CD1c-positive myeloid dendritic cell (primary cell): ENCODE measurements around the gene VTI1A.
"Not testable (repeated sequence)": the region's sequence is repeated elsewhere in the genome, so short reads cannot be mapped to it uniquely, and the experiment has no call there.

Experiments
- DNase-seq: peaks from one replicate; pipeline ENCODE4 v3.0.0-alpha.2; 2016; ENCODE audit errors: extremely low spot score

VTI1A gene

GRCh38 chr10:112587729-112588128 lies 140.7 kb downstream of the VTI1A start:
- DNase-seq = no peak

DNA sequence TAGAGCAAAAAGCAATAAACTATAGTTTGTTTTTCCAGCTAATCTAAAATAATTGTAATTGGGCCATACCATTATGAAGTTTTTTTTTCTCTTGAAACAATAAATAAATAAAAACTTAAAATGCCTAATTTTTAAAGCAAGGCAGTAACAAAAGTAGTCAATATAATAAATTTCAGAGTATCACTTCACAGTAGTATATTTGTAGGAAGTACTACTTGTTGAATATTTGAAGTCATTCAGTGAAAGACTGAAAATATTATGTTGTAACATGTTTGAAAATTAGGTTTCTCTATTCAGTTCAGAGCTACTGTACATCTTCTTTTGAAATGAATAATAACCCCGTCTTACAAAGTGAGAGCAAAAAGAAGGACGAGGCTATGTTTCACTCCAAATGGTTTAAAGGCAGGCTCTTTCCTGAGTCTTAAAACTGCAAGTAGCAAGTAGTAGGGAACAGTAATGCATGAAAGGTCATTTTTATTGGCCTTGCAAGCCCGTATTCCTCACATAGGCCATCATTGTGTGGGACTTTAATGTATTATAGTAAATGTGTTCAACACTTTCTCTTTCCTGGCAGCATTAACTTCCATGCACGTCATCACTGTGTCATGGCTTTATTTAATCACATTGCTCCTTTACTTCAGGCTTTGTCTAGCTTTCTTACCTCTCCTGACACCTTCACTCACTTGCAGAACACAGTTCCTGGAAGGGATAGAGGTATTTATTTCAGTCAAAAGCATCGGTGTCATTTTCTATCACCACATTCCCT lies 141.4 kb downstream of the VTI1A start:
- DNase-seq = no peak

GRCh38 chr10:112589081-112589480 lies 142.1 kb downstream of the VTI1A start:
- no peak for DNase-seq

DNA sequence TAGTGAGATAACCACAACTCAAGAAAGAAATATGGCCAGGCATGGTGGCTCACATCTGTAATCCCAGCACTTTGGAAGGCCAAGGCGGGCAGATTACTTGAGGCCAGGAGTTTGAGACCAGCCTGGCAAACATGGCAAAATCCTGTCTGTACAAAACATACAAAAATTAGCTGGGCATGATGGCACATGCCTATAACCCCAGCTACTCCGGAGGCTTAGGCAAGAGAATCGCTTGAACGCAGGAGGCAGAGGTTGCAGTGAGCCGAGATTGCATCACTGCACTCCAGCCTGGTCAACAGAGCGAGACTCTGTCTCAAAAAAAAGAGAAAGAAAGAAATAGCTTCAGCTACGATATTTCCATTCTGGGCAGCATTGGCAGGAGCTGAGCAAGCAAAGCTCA lies 143.8 kb downstream of the VTI1A start:
- not testable (repeated sequence) for DNase-seq

- no peak for DNase-seq
These were observed 146.0 kb downstream of the VTI1A start for GRCh38 chr10:112593023-112593422.

DNA sequence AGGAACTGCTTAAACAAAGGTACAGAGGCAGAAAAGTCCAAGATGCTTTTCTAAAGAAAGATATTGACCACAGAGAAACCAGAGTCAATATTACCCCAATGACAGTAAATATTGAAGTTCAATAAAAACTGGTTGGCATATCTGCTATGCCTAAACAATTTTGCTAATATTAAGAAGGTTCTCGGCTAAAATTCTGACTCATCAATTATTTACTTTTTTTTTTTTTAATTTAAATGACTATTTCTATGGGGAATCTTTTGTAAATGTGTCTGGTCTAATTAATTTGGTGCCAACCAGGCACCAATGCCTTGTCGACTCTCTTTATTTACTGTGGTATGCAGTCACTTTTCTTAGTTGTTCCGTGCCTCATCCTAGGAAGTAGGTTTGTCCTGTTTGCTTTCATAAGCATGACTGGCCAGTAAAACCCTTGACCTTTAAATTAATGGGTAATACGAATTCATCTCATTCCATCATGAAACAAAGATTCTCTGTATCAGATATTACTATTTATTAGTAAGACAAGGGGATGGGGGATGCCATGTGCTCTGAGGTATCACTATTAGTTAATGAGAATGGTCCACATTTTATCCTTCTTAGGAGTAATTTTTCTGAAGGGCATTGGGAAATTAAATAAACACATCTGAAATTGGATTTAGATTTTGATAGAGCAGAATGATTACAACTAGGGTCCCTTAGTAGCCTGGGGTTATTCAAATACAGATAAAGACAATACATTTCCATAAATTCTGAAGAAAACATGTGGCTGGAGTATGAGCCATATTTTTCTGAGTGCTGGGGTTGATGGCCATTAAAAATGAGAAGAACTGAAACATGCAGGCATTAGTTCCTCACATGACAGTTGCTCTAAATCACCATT lies 154.4 kb downstream of the VTI1A start:
- DNase-seq = no peak

GRCh38 chr10:112603062-112603461 lies 156.0 kb downstream of the VTI1A start:
- DNase-seq = no peak

GRCh38 chr10:112605063-112605462 lies 158.0 kb downstream of the VTI1A start:
- DNase-seq = peak; percentile 6

- DNase-seq = no peak
These were observed 160.5 kb downstream of the VTI1A start for GRCh38 chr10:112607506-112607905.

GRCh38 chr10:112613620-112614019 lies 166.6 kb downstream of the VTI1A start:
- no peak for DNase-seq

DNA sequence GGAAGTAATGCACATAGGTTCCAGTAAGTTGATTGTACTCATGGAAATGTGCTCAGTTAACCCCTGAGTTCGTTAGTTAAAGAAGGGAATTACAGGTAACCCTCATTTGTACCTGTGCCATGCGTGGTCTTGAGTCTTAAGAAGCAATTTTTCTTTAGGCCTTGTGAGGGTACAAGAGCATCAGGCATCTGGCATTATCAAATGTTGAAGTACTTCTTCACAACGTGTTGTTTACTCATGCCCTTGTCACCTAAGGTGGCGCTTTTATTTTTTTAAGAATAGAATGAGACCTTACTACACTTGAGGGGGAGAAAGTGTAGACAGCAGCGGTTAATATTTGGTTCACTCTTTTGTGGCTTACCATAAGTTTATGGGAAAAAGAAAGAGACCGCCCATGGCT lies 167.1 kb downstream of the VTI1A start:
- no peak for DNase-seq

GRCh38 chr10:112614586-112614985 lies 167.6 kb downstream of the VTI1A start:
- no peak for DNase-seq

DNA sequence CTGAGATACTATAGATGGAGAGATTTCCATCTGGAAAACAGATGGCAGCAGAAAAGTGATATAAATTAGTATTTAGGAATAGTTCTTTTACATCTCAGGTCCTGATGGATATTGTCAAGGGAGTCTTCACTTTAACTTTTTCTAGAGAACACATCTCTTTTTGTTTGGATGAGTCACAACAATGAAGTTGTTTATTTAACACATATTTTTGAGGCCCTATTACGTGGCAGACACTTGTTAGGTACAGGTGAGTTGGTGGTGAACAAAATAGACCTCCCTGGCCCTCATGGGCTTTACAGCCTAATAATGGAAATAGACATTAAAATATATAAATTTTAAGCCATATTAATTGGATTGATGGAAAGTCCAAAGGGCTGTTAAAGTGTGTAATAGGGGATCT lies 168.3 kb downstream of the VTI1A start:
- DNase-seq = no peak

DNA sequence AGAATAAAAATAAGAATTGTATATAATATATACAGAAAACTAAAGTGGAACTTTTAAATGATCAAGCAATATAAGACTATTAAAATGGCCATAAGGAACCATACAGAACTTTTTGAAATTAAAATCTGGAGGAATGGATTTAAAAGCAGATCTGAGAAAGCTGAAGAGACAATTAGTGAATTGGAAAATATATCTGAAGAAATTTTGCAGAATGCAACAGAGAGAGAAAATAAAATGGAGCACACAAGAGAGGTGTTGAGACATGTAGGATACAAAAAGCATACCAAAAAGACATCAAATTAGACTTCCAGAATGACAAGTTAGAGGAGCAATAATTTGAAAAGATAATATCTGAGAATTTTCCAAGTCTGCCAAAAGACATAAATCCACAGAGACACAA lies 169.6 kb downstream of the VTI1A start:
- DNase-seq = no peak

- DNase-seq = no peak
These were observed 171.8 kb downstream of the VTI1A start for GRCh38 chr10:112618814-112619213.

GRCh38 chr10:112619556-112619955 lies 172.5 kb downstream of the VTI1A start:
- no peak for DNase-seq

DNA sequence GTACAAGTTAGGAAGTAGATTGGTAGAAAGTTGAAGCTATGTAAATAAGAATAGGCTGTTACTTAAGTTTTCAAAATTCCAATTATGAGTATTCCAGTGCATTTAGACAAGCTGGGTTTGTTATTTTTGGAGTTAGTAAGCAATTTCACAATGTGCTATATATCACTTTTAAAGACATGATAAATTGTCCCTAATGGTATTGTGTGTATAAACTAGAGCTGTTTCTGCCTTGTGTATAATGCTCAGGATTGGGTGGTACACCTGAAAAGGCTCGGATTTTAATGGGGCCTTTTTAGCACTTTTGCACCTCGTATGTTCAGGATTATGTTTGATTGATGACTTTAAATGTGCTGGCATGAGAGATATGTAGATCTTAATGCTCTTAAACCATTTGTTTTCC lies 175.8 kb downstream of the VTI1A start:
- DNase-seq = no peak

DNA sequence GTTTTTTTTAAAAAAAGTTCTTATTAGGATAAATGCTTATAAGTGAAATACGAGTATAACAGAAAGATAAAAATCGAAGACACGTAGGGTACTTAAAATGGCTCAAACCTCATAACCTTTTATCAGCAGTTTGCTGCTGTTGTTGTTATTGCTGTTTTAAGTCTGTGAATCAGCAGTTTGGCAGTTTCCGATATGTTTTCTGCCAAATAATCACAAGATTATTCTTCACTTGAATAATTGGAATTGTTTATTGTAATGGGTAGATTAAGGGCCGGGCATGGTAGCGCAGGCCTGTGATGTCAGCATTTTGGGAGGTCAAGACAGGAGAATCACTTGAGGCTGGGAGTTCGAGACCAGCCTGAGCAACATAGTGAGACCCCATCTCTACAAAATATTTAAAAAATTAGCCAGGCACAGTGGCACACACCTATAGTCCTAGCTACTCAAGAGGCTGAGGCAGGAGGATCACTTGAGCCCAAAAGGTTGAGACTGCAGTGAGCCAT lies 177.6 kb downstream of the VTI1A start:
- DNase-seq = no peak

GRCh38 chr10:112628951-112629609 lies 182.1 kb downstream of the VTI1A start:
- no peak for DNase-seq

- no peak for DNase-seq
These were observed 184.7 kb downstream of the VTI1A start for GRCh38 chr10:112631501-112632400.

- DNase-seq = no peak
These were observed 187.2 kb downstream of the VTI1A start for GRCh38 chr10:112634096-112634830.
